Stimulated activated CD4-positive, alpha-beta T cell treated with anti-CD3 and anti-CD28 coated beads, TNF-alpha, amount 100 ng/mL, for 4 hours (primary cell): Measurements from ENCODE around the gene KCNQ1.

Source experiments
- DNase-seq, 3 experiments: peaks; one replicate each; pipeline ENCODE4 v3.0.0-alpha.2; 2020; ENCODE audit warnings: low read depth in 3 of 3

Gene KCNQ1

GRCh38 chr11:2713661-2714462 is 269.1 kb downstream of the KCNQ1 start:
- DNase-seq, result no peak

GRCh38 chr11:2714463-2714800 is 269.6 kb downstream of the KCNQ1 start:
- DNase-seq, result no peak

- DNase-seq, result no peak
Measured at GRCh38 chr11:2714871-2715270, 270.1 kb downstream of the KCNQ1 start.

DNA sequence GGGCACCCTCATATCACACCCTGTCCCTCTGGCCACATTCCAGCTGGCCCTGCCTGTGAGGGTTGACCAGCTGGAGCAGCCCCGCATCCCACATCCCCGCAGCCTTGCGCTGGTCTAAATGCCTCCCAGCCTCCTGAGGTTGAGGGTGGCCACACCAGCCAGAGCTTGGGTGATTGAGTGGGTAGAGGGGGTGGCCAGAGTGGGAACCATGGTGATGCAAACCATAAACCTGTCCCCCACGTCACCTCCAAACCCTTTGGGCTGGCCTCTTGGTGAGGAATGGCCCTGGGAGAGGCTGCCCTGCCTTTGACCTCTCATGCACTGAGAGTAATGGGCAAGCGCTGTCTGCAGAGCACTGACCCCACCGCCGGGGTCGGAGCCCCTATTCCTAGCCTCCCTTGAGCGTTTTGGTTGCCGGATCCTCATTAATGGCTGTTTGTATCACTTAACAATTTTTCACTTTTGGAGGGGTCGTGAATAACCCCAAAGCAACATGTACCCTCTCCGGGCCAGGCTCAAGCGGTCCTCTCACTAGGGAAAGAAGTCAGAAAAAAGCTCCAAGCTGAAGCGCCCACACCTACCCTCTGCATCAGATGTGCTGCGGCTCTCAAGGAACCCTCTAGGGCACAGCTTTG is 271.0 kb downstream of the KCNQ1 start:
- no peak for DNase-seq

DNA sequence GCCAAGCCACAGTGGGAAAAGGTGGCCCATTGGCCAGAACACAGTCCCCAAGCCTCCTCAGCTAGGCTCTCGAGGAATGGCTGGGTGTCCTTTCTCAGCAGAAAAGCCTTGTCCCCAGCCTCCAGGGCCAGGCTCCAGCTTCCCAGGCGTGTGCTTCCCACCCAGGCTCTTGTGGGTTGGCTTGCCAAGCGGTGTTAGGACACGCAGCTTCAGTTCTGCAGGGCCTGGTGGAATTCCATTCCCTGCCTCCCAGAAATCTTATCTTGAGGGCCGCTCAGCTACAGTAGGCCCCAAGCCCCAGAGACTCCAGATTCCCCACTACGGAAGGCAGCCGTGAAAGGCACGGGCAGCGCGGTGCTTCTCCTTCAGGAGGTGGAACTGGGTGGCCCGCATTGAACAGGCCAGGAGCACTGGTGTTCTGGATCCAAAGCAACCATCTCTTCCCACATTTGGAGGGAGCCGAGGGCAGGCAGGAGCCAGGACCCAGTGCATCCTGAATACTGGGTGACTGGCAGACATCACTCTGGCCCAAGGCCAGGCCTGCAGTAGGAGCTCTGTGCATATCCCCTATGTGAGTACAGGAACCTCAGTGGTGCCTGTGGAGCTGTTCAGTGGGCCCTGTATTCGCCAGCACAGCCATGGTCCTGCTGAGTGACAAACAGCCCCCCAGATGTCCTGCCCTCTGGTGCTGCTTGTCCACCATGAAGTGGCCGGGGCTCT is 271.7 kb downstream of the KCNQ1 start:
- no peak for DNase-seq

DNA sequence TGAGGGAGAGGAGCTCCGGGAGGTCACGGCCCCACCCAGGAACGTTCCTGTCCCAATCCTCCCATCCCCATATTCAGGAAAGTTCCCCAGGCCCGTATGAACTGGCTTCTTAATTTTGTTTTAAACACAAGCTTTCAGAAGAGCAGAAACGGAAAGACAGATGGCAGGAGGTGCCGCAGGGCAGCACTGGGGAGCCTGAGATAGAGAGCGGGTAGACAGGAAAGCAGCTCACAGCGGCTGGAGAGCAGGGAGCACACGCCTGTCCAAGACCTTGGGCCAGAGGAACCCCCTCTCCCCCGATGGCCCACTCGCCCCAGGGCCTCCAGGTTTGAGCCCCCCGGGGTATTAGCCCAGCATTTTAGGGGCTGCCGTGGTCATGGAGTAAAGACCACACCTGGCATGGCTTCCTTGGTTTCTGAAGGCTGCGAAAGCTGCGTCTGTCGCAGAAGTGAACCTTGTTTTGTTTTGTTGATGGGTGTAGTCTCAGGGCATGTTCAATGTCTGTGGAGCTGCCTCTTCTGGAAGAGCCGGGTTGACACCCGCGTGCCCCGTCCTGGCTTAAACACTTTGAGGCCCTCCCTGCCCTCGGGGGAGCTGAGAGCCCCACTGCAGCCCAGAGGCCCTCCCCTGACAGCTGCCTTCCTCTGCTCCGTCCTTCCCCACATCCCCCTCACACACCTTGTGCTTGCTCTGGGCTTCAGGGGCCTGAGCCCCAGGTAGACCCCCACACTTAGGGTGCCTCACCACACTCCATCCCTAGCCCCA is 272.9 kb downstream of the KCNQ1 start:
- no peak for DNase-seq

DNA sequence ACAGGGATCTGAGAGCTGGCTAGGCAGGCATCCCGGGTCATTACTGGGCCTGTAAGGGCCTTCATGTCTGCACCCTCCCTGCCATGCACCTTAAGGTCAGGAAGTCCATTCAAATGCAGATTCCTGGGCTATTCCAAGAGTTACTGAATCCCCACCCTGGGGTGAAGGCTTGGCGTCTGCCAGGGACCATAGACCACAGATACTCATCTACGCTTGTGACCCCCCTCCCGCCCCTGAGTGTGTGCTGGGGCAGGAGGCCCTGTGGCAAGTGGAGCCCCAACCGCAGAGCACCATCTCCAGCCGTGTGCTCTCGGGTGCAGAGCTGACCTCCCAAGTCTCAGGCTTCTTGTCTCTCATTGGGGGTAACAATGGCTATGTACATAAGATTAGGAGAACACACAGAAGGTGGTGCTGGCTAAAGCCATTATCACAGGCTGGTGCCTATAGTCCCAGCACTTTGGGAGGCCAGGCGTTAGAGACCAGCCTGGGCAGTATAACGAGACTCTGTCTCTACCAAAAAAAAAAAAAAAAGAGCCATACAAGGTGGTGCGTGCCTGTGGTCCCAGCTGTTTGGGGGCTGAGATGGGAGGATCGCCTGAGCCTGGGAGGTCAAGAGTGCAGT is 274.1 kb downstream of the KCNQ1 start:
- DNase-seq, result no peak

DNA sequence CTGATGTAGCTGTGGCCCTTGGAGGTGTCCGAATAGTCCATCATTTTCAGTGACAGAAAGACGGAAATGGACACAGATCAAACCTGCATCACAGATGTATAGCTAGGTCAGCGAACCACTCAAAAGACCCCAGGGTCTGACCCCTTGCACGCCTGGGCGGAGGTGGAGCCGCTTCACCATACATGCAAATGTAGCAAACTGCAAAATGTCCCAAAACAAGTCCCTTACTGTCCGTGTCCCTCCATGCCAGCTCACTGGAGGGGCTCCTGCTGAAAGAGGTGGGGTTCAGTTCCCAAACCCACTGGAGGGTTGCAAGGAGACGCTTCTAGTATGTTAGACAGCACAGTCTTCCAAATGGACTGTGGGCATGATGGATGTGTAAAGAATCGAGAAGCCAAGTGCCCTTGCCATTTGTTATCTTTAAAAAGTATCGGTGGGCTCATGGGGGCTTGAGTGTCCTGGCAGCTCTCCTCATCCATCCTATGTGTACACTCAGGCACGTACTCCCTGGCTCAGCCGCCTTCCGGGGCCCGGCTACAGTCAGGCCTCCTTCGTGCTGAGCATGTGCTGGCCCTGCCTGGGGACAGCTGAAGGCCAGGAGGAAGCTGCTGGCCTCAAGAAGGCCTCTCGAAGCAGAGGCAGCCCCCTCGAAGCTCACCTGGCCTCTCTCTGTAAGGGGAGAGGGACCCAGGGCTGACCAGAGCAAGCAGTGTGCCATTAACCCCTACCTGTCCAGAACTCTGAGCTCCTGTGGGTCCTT is 275.2 kb downstream of the KCNQ1 start:
- no peak for DNase-seq

DNA sequence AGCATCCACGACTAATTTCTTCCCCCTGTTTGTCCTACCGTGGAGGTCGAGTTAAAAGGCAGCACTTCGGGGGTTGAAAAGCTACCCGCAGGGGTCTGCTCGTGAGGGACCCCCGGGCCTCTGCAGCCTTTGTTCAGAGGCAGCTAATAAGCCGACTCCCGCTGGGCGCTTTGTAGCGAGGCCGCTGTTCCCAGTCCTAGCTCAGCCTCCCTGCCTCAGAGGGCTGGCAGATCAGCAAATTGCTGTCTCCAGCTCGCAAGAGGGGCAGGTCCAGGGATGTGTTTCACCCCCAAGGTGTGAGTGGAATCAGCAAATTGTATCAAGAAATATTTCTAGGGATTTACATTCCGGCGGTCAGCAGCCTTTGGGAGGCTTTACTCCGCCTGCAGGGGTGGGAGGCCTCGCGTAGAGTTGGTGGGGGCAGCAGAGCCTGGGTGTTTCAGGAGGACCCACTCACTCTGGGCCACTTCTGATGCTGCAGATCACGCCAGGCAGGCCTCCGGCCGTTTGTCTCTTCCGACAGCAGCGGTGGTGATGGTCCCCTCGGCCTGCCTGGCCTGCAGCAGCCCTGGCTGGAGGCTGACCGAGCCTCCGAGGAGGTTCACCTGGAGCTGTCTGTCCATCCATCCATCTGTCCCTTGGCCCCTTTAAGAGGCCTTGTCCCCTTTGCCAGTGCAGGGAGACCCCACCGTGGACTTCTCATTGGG is 276.6 kb downstream of the KCNQ1 start:
- DNase-seq, result no peak

DNA sequence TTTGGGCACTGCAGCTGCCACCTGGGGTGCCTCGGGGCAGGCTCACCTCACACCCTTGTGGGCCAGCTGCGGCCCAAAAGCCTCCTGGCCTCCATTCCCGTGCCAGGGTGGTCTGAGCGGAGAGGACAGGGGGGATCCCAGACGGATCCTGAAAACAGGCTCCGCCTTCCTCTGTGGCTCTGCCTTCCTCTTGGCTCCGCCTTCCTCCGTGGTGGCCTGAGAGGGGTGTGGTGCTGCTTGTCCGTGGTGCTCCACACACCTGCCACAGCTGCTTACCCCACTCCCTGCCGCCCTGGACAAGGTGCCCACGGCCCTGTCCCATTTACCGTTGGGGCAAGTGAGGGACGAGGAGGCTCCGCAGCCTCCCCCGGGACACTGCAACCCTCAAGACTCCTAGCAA is 278.1 kb downstream of the KCNQ1 start:
- no peak for DNase-seq

GRCh38 chr11:2724104-2724503 is 279.3 kb downstream of the KCNQ1 start:
- no peak for DNase-seq

- DNase-seq, result no peak
Measured at GRCh38 chr11:2724653-2725367, 280.0 kb downstream of the KCNQ1 start.

DNA sequence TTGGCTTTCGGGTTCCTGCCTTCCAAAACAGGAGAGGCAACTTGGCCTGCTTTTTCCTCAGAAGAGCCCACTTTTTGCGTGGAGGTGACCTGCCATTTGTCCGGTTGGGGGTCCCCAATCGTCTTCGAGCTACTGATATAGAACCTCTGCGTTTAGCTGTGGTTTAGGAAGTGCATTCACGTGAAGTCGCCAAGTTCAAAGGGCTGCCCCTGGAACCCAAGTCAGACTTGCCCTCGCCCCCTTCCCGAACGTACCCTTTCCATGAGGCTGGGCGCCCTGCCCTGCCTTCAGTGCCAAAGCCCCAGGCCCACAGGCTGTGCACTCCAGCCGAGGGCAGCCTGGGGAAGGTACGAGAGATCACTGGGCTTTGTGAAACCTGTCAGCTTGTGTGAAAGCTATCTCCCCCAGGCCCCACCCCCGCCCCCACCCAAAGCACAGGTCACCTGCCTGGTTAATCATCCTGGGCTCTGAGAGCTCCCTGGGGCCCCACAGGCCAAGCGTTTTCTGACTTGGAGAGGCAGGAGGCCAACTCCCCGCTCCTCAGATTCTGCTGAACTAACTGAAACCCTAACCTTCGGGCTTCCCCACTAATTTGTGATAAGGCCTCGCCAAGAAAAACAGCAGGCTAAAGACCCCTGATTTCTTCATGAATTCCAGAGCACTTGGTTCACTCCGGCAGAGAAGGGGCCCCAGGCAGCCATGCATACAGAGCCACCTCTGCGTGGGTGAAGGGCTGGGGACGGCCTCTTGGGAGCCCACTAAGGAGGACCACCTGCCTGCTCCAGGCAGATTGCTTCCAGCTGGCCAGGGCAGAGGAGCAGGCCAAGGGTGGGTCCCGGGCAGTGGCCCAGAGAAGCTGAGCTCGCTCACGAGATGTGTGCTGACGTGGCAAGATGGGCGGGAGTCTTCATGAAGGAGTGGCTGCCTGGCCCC is 280.8 kb downstream of the KCNQ1 start:
- no peak for DNase-seq

- no peak for DNase-seq
Measured at GRCh38 chr11:2726964-2727363, 282.2 kb downstream of the KCNQ1 start.

- no peak for DNase-seq
Measured at GRCh38 chr11:2728128-2728662, 283.4 kb downstream of the KCNQ1 start.

DNA sequence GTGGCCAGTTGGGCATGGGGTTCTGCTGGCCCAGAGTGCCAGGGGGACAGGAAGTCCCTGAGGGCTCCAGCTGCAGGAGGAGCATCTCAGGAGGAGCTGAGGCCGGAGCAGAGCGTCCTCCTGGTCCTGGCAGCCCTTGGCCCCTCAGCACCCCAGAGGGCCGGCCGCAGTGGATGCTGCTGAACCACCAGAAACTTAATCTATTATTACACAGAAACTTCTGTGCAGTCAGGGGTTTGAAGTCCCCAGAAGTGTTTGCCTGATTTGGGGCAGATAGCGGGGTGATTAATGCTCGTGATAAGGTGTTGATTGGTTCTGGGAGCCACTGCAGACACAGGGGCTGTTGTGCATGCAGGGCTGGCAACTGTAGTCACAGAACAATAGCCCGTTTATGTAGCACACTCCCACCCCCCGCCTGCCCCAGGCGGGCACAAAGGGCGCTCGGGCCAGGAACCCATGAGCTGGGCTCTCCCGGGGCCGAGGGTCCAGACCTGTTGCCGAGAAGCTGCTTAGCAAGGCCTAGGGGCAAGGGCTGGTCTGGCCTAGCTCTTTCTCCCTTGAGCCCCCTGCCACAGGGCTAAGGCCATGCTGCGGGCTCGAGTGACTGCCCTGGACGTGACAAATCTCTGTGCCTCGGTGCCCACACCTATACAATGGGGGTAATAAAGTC is 284.0 kb downstream of the KCNQ1 start:
- no peak for DNase-seq

DNA sequence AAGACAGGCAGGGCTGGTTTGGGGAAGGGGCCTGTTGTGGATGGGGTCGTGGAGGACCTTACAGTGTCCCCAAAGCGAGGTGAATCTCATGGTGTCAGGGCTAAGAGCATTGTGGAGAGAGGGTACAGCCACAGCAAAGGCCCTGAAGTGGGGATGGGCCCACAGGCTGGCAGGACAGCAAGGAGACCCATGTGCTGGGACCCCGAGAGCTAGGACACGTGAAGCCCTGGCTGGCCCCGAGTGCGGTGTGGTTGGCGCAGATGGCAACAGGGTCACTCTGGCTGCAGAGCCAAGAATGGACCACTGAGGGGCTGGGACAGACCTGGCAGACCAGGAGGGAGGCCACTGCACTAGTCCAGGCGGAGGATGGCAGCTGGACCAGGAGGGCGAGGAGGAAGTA is 285.0 kb downstream of the KCNQ1 start:
- no peak for DNase-seq
